HepG2 (cell line): ENCODE measurements around the gene ZNF189. TPM values are rescaled to one million over a fixed set of nuclear protein-coding genes. Genes with fewer than 3 reads are reported as not detected.
A peak's percentile ranks its signal among the peaks of the same experiment; 100 is the strongest.

Experiments used
- AHR ChIP-seq: IDR thresholded peaks from 2 replicates; pipeline ENCODE4 v1.6.1; 2018; ENCODE audit warnings: missing genetic modification reagents, missing compliant biosample characterization
- ATF1 ChIP-seq: IDR thresholded peaks from 2 replicates; pipeline ENCODE4 v1.6.1; 2016; ENCODE audit warnings: mild to moderate bottlenecking, control low read depth
- DMTF1 ChIP-seq: sonication (generic); formaldehyde crosslinking; IDR thresholded peaks from 2 replicates; pipeline ENCODE4 v1.4.0; 2020; ENCODE audit warnings: mild to moderate bottlenecking, missing genetic modification reagents
- GLI4 ChIP-seq: sonication (generic); formaldehyde crosslinking; IDR thresholded peaks from 2 replicates; pipeline ENCODE4 v1.5.1; 2020; ENCODE audit warnings: missing genetic modification reagents, mild to moderate bottlenecking, moderate library complexity, borderline replicate concordance
- IRF1 ChIP-seq: sonication (generic); formaldehyde crosslinking; IDR thresholded peaks from 2 replicates; pipeline ENCODE4 v1.4.0; 2020; ENCODE audit warnings: low read depth, mild to moderate bottlenecking, missing genetic modification reagents
- KDM5A ChIP-seq: fragments of 200-600 bp; sonication (generic); IDR thresholded peaks from 2 replicates; pipeline ENCODE4 v1.7.0; 2018; ENCODE audit warnings: antibody characterized with exemption, mild to moderate bottlenecking, low read length, borderline replicate concordance
- NFRKB ChIP-seq: fragments of 450-650 bp; IDR thresholded peaks from 2 replicates; pipeline ENCODE4 v1.6.1; 2017
- RFX3 ChIP-seq: IDR thresholded peaks from 2 replicates; pipeline ENCODE4 v1.6.1; 2016; ENCODE audit warnings: missing biosample characterization, missing genetic modification reagents
- SOX5 ChIP-seq: IDR thresholded peaks from 2 replicates; pipeline ENCODE4 v1.6.1; 2016; ENCODE audit warnings: borderline replicate concordance
- SRSF4 ChIP-seq: fragments of 200-400 bp; formaldehyde crosslinking; IDR thresholded peaks from one replicate; pipeline ENCODE4 v1.6.1; 2018; ENCODE audit warnings: mild to moderate bottlenecking, low read depth, low read length, moderate library complexity; ENCODE audit not compliant: poor library complexity, severe bottlenecking
- ZBTB40 ChIP-seq, 2 experiments: fragments of 450-650 bp in 1 of 2; sonication (generic) in 1 of 2; formaldehyde crosslinking in 1 of 2; IDR thresholded peaks; 2 replicates each; pipeline versions ENCODE4 v1.6.1 to v1.8.0; 2016 to 2022; ENCODE audit warnings: antibody characterized with exemption in 1 of 2, mild to moderate bottlenecking in 1 of 2, missing genetic modification reagents in 1 of 2
- ZFAT ChIP-seq: sonication (generic); formaldehyde crosslinking; conservative IDR thresholded peaks from 2 replicates; pipeline ENCODE4 v1.8.1; 2023; ENCODE audit warnings: missing genetic modification reagents, inconsistent platforms
- ZNF160 ChIP-seq: sonication (generic); formaldehyde crosslinking; IDR thresholded peaks from 2 replicates; pipeline ENCODE4 v1.8.0; 2022; ENCODE audit warnings: mild to moderate bottlenecking, inconsistent platforms, missing genetic modification reagents
- ZNF639 ChIP-seq: conservative IDR thresholded peaks from 2 replicates; pipeline ENCODE4 v1.6.1; 2018; ENCODE audit warnings: missing genetic modification reagents
- ZNF703 ChIP-seq: sonication (generic); formaldehyde crosslinking; IDR thresholded peaks from 2 replicates; pipeline ENCODE4 v1.5.1; 2020; ENCODE audit warnings: missing genetic modification reagents, mild to moderate bottlenecking, moderate library complexity, borderline replicate concordance
- ZNF746 ChIP-seq: sonication (generic); formaldehyde crosslinking; IDR thresholded peaks from 2 replicates; pipeline ENCODE4 v1.8.0; 2022; ENCODE audit warnings: mild to moderate bottlenecking, missing genetic modification reagents
- polyA plus RNA-seq, 8 experiments: library from polyadenylated mRNA; depleted of rRNA in 3 of 8; stranded (reverse) in 7 of 8; unstranded in 1 of 8; fragments of >200 nt; fragmentation: Illumina TruSeq in 4 of 8; extraction: Trizol in 4 of 8; gene quantifications; 2 replicates each; pipeline versions ENCODE4 v1.2.1 to v1.2.3, GENCODE V29; 2011 to 2016; ENCODE audit warnings: low read depth in 4 of 8, missing spikeins in 1 of 8, mixed read lengths in 1 of 8; ENCODE audit not compliant: insufficient read depth in 1 of 8
- total RNA-seq, 5 experiments: library from RNA; depleted of rRNA; stranded (reverse); fragments of >200 nt; fragmentation: Illumina TruSeq; extraction: Trizol; gene quantifications; 2 replicates each; pipeline ENCODE4 v1.2.3, GENCODE V29; 2016; ENCODE audit warnings: low read depth in 1 of 5

Gene ZNF189
- total and polyA plus RNA-seq, 2 of the 13 experiments (the other 11 are each of a cell fraction or from before 2014, with no cell fraction given) = 8.4 to 50.0 TPM

GRCh38 chr9:101354143-101354764, 44.4 kb upstream of the ZNF189 start (continued):
- no peak for TF ChIP-seq ZBTB40 (IDR thresholded peaks at IDR 0.05)
- no peak; the same call in 1 of the 2 replicates for TF ChIP-seq ZBTB40 (CRISPR knock-in tag; IDR thresholded peaks at IDR 0.05)
- TF ChIP-seq ATF1 (CRISPR knock-in tag) = peak; percentile 56; the same call in 1 of the 2 replicates
- TF ChIP-seq GLI4 (CRISPR knock-in tag) = no peak
- TF ChIP-seq AHR (CRISPR knock-in tag) = no peak; the same call in 1 of the 2 replicates
- no peak for TF ChIP-seq ZNF160 (CRISPR knock-in tag)
- no peak for TF ChIP-seq ZNF639
- TF ChIP-seq RFX3 (CRISPR knock-in tag) = no peak
- TF ChIP-seq ZNF703 (CRISPR knock-in tag) = no peak
- TF ChIP-seq ZFAT = no peak
- peak; percentile 94 for TF ChIP-seq SOX5 (CRISPR knock-in tag)
- no peak for TF ChIP-seq KDM5A
- TF ChIP-seq SRSF4 = no peak
- TF ChIP-seq IRF1 (CRISPR knock-in tag) = no peak
- TF ChIP-seq NFRKB = no peak
- TF ChIP-seq ZNF746 (CRISPR knock-in tag) = peak; percentile 16; the same call in 1 of the 2 replicates
- no peak for TF ChIP-seq DMTF1
